ENCODE measurements around the gene INSR.

The INSR gene

GRCh38 chr19:7078008-7078407 lies 216.2 kb downstream of the INSR start:
- no peak for DNase-seq

GRCh38 chr19:7076151-7076550 lies 218.1 kb downstream of the INSR start:
- DNase-seq: no peak

- DNase-seq: no peak
Measured at GRCh38 chr19:7074705-7075282, 219.4 kb downstream of the INSR start.

- DNase-seq: no peak
Measured at GRCh38 chr19:7072541-7072940, 221.7 kb downstream of the INSR start.

DNA sequence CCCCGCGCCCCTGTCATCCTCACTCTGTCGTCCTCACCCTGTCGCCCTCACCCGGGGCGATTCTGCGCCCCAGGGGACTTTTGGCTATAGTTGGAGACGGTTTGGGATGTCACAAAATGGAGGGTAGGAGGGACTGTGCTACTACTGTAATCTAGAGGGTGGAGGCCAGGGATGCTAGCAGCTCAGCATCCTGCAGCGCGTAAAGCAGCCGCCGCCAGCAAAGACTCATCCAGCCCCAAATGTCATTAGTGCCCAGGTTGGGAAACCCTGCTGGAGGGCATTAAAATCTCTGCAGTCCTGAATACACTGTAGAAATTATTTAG lies 224.3 kb downstream of the INSR start:
- no peak for DNase-seq

GRCh38 chr19:7069042-7069903 lies 224.9 kb downstream of the INSR start, which contains the start of gene ZNF557:
TSS of gene ZNF557 (plus strand) at chr19:7069703. CDS start at chr19:7075075, 5,372 bp downstream.
- peak; percentile 99 for DNase-seq

DNA sequence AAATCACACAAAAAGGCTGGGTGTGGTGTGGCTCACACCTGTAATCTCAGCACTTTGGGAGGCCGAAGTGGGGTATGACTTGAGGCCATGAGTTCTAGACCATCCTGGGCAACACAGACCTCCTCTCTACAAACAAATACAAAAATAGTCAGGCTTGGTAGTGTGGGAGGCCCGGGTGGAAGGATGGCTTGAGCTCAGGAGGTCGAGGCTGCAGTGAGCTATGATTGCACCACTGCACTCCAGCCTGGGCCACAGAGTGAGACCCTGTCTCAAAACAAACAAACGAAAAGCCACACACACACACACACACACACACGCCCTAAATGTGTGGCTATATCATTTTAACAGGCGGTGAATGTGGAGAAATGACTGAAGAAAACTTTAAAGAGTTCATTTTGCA lies 225.6 kb downstream of the INSR start:
- DNase-seq: no peak

GRCh38 chr19:7067716-7068115 lies 226.5 kb downstream of the INSR start:
- DNase-seq: no peak

DNA sequence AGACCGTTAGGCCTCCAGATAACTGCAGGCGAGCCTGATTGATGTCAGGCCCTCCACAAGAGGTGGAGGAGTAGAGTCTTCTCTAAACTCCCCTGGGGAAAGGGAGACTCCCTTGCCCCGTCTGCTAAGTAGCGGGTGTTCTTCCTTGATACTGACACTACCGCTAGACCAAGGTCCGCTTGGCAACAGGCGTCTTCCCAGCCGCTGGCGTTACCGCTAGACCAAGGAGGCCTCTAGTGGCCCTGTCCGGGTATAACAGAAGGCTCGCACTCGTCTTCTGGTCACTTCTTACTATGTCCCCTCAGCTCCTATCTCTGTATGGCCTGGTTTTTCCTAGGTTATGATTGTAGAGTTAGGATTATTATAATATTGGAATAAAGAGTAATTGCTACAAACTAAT lies 227.1 kb downstream of the INSR start:
- DNase-seq: peak; percentile 47

DNA sequence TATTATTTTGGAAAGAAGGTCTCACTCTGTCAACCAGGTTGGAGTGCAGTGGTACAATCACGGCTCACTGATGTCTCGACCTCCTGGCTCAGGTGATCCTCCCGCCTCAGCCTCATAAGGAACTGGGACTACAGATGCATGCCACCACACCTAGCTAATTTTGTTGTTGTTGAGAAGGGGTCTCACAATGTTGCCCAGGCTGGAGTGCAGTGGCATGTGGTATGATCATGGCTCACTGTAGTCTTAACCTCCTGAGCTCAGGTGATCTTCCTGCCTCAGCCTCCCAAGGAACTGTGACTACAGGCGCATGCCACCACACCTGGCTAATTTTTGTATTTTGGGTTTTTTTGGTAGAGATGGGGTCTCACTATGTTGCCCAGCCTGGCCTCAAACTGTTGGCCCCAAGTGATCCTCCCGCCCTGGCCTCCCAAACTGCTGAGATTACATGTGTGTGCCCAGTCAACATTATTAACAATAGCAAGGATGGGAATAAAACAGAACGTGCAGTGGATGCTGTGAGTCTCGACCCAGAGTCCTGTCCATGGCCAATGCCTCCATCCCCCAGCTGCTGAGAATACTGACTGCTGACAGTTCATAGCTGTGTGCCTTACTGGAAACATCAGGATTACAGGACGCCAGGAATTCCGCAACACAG lies 230.3 kb downstream of the INSR start:
- no peak for DNase-seq

DNA sequence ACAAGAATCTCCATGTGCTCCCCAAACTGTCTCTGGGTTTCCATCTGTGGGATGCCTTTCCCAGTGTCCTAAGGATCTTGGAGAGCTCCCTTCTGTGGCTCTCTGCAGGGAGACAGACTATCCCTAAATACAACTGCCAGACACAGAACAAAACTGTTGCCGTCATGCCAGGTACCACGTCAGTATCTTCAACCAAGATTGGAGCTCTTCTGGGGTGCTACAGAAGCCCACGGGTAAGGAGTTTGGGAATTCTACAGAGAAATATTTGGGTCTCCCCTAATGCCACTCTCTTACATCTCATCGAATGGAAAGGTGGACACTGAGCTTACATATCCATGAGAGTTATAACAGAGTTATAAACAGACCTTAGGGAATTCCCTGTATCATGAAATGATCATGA lies 230.9 kb downstream of the INSR start:
- DNase-seq: no peak

Measured in RPMI8226 (cell line).